Astrocyte (in vitro differentiated cells and primary cell): Measurements from ENCODE around the gene TMED10.

Experiments
- CTCF ChIP-seq: IDR thresholded peaks from 2 replicates; pipeline ENCODE4 v1.5.1; 2011; ENCODE audit warnings: low read depth, mild to moderate bottlenecking, inconsistent platforms, low read length, moderate library complexity; ENCODE audit not compliant: insufficient read depth
- EZH2 ChIP-seq: IDR thresholded peaks from 2 replicates; pipeline ENCODE4 v1.6.1; 2012; ENCODE audit warnings: mild to moderate bottlenecking, low read length, inconsistent platforms; ENCODE audit not compliant: insufficient read depth

- TF ChIP-seq EZH2 (no peak), CTCF (no peak)
Measured at GRCh38 chr14:75120541-75121291, 55.7 kb downstream of the TMED10 start.
